ENCODE results near the gene SMCO1.
"Not testable (repeated sequence)": the region's sequence is repeated elsewhere in the genome, so short reads cannot be mapped to it uniquely, and the experiment has no call there.

SMCO1 gene

GRCh38 chr3:196511108-196511507 lies 4.0 kb downstream of the SMCO1 start:
- not testable (repeated sequence) for H3K4me3 ChIP-seq (ENCODE audit: low read length in 2 of 2); H3K9me3 ChIP-seq (ENCODE audit: control insufficient read depth in 2 of 2, low read length in 2 of 2); H3K9ac ChIP-seq (ENCODE audit: low read depth in 1 of 2, low read length in 2 of 2); H3K27me3 ChIP-seq (ENCODE audit: control insufficient read depth in 2 of 2, insufficient read depth in 2 of 2, low read length in 2 of 2); H3K4me1 ChIP-seq (ENCODE audit: control insufficient read depth in 2 of 2, insufficient read depth in 2 of 2, low read length in 2 of 2); H3K27ac ChIP-seq (ENCODE audit: low read depth in 2 of 2, low read length in 2 of 2); H3K36me3 ChIP-seq (ENCODE audit: control insufficient read depth in 2 of 2, insufficient read depth in 2 of 2, low read length in 2 of 2)

GRCh38 chr3:196506687-196507086 lies 8.5 kb downstream of the SMCO1 start:
- H3K9ac ChIP-seq (ENCODE audit: low read depth in 1 of 2, low read length in 2 of 2): no peak overlapping the region
- H3K4me1 ChIP-seq (ENCODE audit: control insufficient read depth in 2 of 2, insufficient read depth in 2 of 2, low read length in 2 of 2): peaks cover 0 to under 1% of the 10 kb centered on the region in 2 donors
- no peaks in the 10 kb centered on the region for H3K36me3 ChIP-seq (ENCODE audit: control insufficient read depth in 2 of 2, insufficient read depth in 2 of 2, low read length in 2 of 2)

DNA sequence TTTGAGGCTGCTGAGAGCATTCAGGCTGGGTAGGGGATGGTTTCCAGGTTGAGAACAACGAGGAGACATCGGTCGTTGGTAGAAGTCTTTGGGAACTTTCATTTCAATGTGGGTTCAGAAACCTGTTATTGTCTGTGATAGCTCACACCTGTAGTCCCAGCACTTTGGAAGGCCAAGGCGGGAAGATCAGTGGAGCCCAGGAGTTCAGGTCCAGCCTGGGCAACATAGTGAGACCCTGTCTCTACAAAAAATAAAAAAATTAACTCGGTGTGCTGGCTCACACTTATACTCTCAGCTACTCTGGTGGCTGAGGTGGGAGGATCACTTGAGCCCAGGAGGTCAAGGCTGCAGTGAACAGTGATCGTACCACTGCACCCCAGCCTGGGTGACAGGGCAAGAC lies 10.6 kb downstream of the SMCO1 start:
- Histone ChIP-seq H3K27ac (ENCODE audit: low read depth in 2 of 2, low read length in 2 of 2) (no peak overlapping the region), H3K36me3 (ENCODE audit: control insufficient read depth in 2 of 2, insufficient read depth in 2 of 2, low read length in 2 of 2) (peaks cover 0 to 3% of the 10 kb centered on the region in 2 donors), H3K27me3 (ENCODE audit: control insufficient read depth in 2 of 2, insufficient read depth in 2 of 2, low read length in 2 of 2) (no peaks in the 10 kb centered on the region), H3K4me1 (ENCODE audit: control insufficient read depth in 2 of 2, insufficient read depth in 2 of 2, low read length in 2 of 2) (peaks cover 0 to 10% of the 10 kb centered on the region in 2 donors), H3K9ac (ENCODE audit: low read depth in 1 of 2, low read length in 2 of 2) (no peak overlapping the region), H3K4me3 (ENCODE audit: low read length in 2 of 2) (no peak overlapping the region), H3K9me3 (ENCODE audit: control insufficient read depth in 2 of 2, low read length in 2 of 2) (no peaks in the 10 kb centered on the region)

More at GRCh38 chr3:196506687-196507086, 8.5 kb downstream of the SMCO1 start:
- H3K27me3 ChIP-seq (ENCODE audit: control insufficient read depth in 2 of 2, insufficient read depth in 2 of 2, low read length in 2 of 2): no peaks in the 10 kb centered on the region
- no peak overlapping the region for H3K4me3 ChIP-seq (ENCODE audit: low read length in 2 of 2)
- H3K9me3 ChIP-seq (ENCODE audit: control insufficient read depth in 2 of 2, low read length in 2 of 2): no peaks in the 10 kb centered on the region
- no peak overlapping the region for H3K27ac ChIP-seq (ENCODE audit: low read depth in 2 of 2, low read length in 2 of 2)

DNA sequence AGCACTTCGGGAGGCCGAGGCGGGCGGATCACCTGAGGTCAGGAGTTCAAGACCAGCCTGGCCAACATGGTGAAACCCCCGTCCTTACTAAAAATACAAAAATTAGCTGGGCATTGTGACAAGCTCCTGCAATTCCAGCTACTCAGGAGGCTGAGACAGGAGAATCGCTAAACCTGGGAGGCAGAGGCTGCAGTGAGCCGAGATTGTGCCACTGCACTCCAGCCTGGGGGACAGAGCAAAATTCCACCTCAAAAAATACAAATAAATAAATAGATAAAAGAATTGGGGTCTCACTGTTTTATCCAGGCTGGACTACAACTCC lies 11.1 kb downstream of the SMCO1 start:
- H3K27me3 ChIP-seq (ENCODE audit: control insufficient read depth in 2 of 2, insufficient read depth in 2 of 2, low read length in 2 of 2); H3K36me3 ChIP-seq (ENCODE audit: control insufficient read depth in 2 of 2, insufficient read depth in 2 of 2, low read length in 2 of 2); H3K9me3 ChIP-seq (ENCODE audit: control insufficient read depth in 2 of 2, low read length in 2 of 2); H3K4me1 ChIP-seq (ENCODE audit: control insufficient read depth in 2 of 2, insufficient read depth in 2 of 2, low read length in 2 of 2): not testable (repeated sequence)
- peak overlapping the region; percentile 82 to 97 for H3K9ac ChIP-seq (ENCODE audit: low read depth in 1 of 2, low read length in 2 of 2)
- H3K27ac ChIP-seq (ENCODE audit: low read depth in 2 of 2, low read length in 2 of 2): peak overlapping the region; percentile 77 to 96
- peak overlapping the region; percentile 83 to 99 for H3K4me3 ChIP-seq (ENCODE audit: low read length in 2 of 2)

GRCh38 chr3:196503196-196504076 lies 11.7 kb downstream of the SMCO1 start, which contains the start of gene RNF168:
Gene RNF168 (minus strand): TSS chr3:196503768. CDS start chr3:196503173, 595 bp downstream.
- peaks cover 0 to 10% of the 10 kb centered on the region in 2 donors for H3K4me1 ChIP-seq (ENCODE audit: control insufficient read depth in 2 of 2, insufficient read depth in 2 of 2, low read length in 2 of 2)
- peak within 1 kb of the TSS; percentile 82 to 97 for H3K9ac ChIP-seq (ENCODE audit: low read depth in 1 of 2, low read length in 2 of 2)
- H3K27ac ChIP-seq (ENCODE audit: low read depth in 2 of 2, low read length in 2 of 2): peak within 1 kb of the TSS; percentile 95 to 96
- no peaks in the 10 kb centered on the region for H3K27me3 ChIP-seq (ENCODE audit: control insufficient read depth in 2 of 2, insufficient read depth in 2 of 2, low read length in 2 of 2)
- H3K4me3 ChIP-seq (ENCODE audit: low read length in 2 of 2): peak within 1 kb of the TSS; percentile 83 to 99
- H3K36me3 ChIP-seq (ENCODE audit: control insufficient read depth in 2 of 2, insufficient read depth in 2 of 2, low read length in 2 of 2): peaks cover 0 to 7% of the 10 kb centered on the region in 2 donors
- no peaks in the 10 kb centered on the region for H3K9me3 ChIP-seq (ENCODE audit: control insufficient read depth in 2 of 2, low read length in 2 of 2)

GRCh38 chr3:196502775-196503195 lies 12.4 kb downstream of the SMCO1 start:
- peaks cover 0 to 7% of the 10 kb centered on the region in 2 donors for H3K36me3 ChIP-seq (ENCODE audit: control insufficient read depth in 2 of 2, insufficient read depth in 2 of 2, low read length in 2 of 2)
- H3K27me3 ChIP-seq (ENCODE audit: control insufficient read depth in 2 of 2, insufficient read depth in 2 of 2, low read length in 2 of 2): no peaks in the 10 kb centered on the region
- no peaks in the 10 kb centered on the region for H3K9me3 ChIP-seq (ENCODE audit: control insufficient read depth in 2 of 2, low read length in 2 of 2)
- peak overlapping the region; percentile 83 to 99 for H3K4me3 ChIP-seq (ENCODE audit: low read length in 2 of 2)
- H3K9ac ChIP-seq (ENCODE audit: low read depth in 1 of 2, low read length in 2 of 2): peak overlapping the region; percentile 82 to 97
- peaks cover 0 to 10% of the 10 kb centered on the region in 2 donors for H3K4me1 ChIP-seq (ENCODE audit: control insufficient read depth in 2 of 2, insufficient read depth in 2 of 2, low read length in 2 of 2)
- H3K27ac ChIP-seq (ENCODE audit: low read depth in 2 of 2, low read length in 2 of 2): peak overlapping the region; percentile 95 to 96

DNA sequence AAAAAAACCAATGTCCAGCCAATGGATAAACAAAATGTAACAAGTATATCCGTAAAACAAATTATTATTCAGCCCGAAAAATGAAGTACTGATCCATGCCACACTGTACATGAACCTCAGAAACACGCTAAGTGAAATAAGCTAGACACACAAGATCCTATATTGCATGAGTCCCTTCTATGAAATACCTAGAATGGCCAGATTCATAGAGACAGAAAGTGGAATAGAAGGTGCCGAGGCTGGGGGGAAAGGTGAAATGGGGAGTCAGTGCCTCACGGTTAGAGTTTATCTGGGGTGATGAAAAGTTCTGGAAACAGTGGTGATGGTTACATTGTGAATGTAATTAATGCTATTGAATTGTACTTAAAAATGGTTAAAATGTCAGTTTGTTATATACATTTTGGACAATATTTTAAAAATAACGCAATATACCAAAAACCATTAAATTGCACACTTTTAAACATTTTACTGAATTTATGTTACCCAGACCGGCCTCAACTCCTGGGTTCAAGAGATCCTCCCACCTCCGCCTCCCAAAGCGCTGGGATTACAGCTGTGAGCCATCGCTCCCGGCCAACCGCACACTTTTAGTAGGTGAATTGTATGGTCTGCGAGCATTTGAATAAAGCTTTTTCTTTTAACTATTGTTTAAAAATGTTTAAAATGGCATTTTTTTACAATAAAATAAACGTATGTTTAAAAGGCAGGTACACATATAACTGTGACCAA lies 13.7 kb downstream of the SMCO1 start:
- peaks cover 0 to 10% of the 10 kb centered on the region in 2 donors for H3K4me1 ChIP-seq (ENCODE audit: control insufficient read depth in 2 of 2, insufficient read depth in 2 of 2, low read length in 2 of 2)
- peak overlapping the region in 1 of 2 donors; percentile 2 for H3K27ac ChIP-seq (ENCODE audit: low read depth in 2 of 2, low read length in 2 of 2)
- peak overlapping the region; percentile 52 to 82 for H3K9ac ChIP-seq (ENCODE audit: low read depth in 1 of 2, low read length in 2 of 2)
- H3K36me3 ChIP-seq (ENCODE audit: control insufficient read depth in 2 of 2, insufficient read depth in 2 of 2, low read length in 2 of 2): peaks cover 0 to 7% of the 10 kb centered on the region in 2 donors
- H3K4me3 ChIP-seq (ENCODE audit: low read length in 2 of 2): peak overlapping the region; percentile 83 to 99
- H3K9me3 ChIP-seq (ENCODE audit: control insufficient read depth in 2 of 2, low read length in 2 of 2): no peaks in the 10 kb centered on the region
- no peaks in the 10 kb centered on the region for H3K27me3 ChIP-seq (ENCODE audit: control insufficient read depth in 2 of 2, insufficient read depth in 2 of 2, low read length in 2 of 2)

GRCh38 chr3:196499807-196500524 lies 15.2 kb downstream of the SMCO1 start:
- Histone ChIP-seq H3K27me3 (ENCODE audit: control insufficient read depth in 2 of 2, insufficient read depth in 2 of 2, low read length in 2 of 2) (no peaks in the 10 kb centered on the region), H3K27ac (ENCODE audit: low read depth in 2 of 2, low read length in 2 of 2) (no peak overlapping the region), H3K9me3 (ENCODE audit: control insufficient read depth in 2 of 2, low read length in 2 of 2) (no peaks in the 10 kb centered on the region), H3K4me1 (ENCODE audit: control insufficient read depth in 2 of 2, insufficient read depth in 2 of 2, low read length in 2 of 2) (peaks cover 0 to 10% of the 10 kb centered on the region in 2 donors), H3K4me3 (ENCODE audit: low read length in 2 of 2) (peak overlapping the region; percentile 60 to 66), H3K9ac (ENCODE audit: low read depth in 1 of 2, low read length in 2 of 2) (no peak overlapping the region), H3K36me3 (ENCODE audit: control insufficient read depth in 2 of 2, insufficient read depth in 2 of 2, low read length in 2 of 2) (peaks cover 4 to 11% of the 10 kb centered on the region in 2 donors)

DNA sequence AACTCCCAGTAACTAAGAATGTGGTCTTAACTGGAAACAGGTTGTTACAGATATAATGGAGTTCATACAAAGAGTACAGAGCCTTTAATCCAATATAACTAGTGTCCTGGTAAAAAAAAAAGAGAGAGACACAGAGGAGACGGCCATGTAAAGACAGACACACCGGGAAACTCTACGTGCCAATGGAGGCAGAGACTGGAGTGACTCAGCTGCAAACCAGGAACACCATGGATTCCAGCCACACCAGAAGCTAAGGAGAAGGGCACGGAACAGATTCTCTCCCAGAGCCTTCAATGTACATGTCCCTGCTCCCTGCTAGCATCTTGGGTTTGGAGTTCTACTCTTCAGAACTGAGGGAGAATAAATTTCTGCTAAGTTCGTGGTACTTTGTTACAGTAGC lies 16.1 kb downstream of the SMCO1 start:
- no peak overlapping the region for H3K4me3 ChIP-seq (ENCODE audit: low read length in 2 of 2)
- peaks cover 4 to 13% of the 10 kb centered on the region in 2 donors for H3K36me3 ChIP-seq (ENCODE audit: control insufficient read depth in 2 of 2, insufficient read depth in 2 of 2, low read length in 2 of 2)
- no peaks in the 10 kb centered on the region for H3K9me3 ChIP-seq (ENCODE audit: control insufficient read depth in 2 of 2, low read length in 2 of 2)
- H3K27me3 ChIP-seq (ENCODE audit: control insufficient read depth in 2 of 2, insufficient read depth in 2 of 2, low read length in 2 of 2): no peaks in the 10 kb centered on the region
- no peak overlapping the region for H3K27ac ChIP-seq (ENCODE audit: low read depth in 2 of 2, low read length in 2 of 2)
- no peak overlapping the region for H3K9ac ChIP-seq (ENCODE audit: low read depth in 1 of 2, low read length in 2 of 2)
- H3K4me1 ChIP-seq (ENCODE audit: control insufficient read depth in 2 of 2, insufficient read depth in 2 of 2, low read length in 2 of 2): peaks cover 0 to 10% of the 10 kb centered on the region in 2 donors
